IMR-90 (cell line): ENCODE measurements around the gene DPEP3. TPM values are rescaled to one million over a fixed set of nuclear protein-coding genes. Genes with fewer than 3 reads are reported as not detected.

ENCODE experiments used
- ATAC-seq: fragments of 200-7000 bp; cut with Tn5 transposase; 2 replicates; pipeline ENCODE4 v1.9.1; 2020; ENCODE audit warnings: low read depth, mild to moderate bottlenecking, moderate library complexity
- BruUV-seq: library from RNA; stranded (reverse); fragments of 400-500 nt; replicated peaks from 2 replicates; lab custom pipeline; 2021; lab: Mats Ljungman, UMichigan
- CTCF ChIA-PET: fragments of 300-600 bp; formaldehyde crosslinking; extraction: SDS; loops from one replicate; lab custom pipeline; 2021; ENCODE audit warnings: antibody characterized with exemption; lab: Yijun Ruan, JAX
- POLR2A ChIA-PET: fragments of 300-600 bp; sonication (Branson Sonifier 250); formaldehyde crosslinking; loops from one replicate; lab custom pipeline; 2022; ENCODE audit warnings: antibody characterized with exemption; ENCODE audit not compliant: unreplicated experiment; lab: Charles Lee
- DNase-seq: peaks from one replicate; pipeline ENCODE4 v3.0.0; 2013
- H2AFZ ChIP-seq: replicated peaks from 2 replicates; pipeline ENCODE3; 2013; ENCODE audit warnings: low read length, mild to moderate bottlenecking; ENCODE audit not compliant: poor library complexity
- H2AK5ac ChIP-seq: 2 replicates; pipeline ENCODE4 v1.6.1; 2013; ENCODE audit warnings: low read depth, low read length, inconsistent platforms
- H2AK9ac ChIP-seq: replicated peaks from 2 replicates; pipeline ENCODE3; 2013; ENCODE audit warnings: mild to moderate bottlenecking, low read depth, low read length, moderate library complexity; ENCODE audit not compliant: poor library complexity
- H2BK120ac ChIP-seq: 2 replicates; pipeline ENCODE4 v1.6.1; 2013; ENCODE audit warnings: low read depth, low read length, inconsistent platforms
- H2BK15ac ChIP-seq: 3 replicates; pipeline ENCODE4 v1.6.1; 2013; ENCODE audit warnings: low read depth, low read length, inconsistent platforms
- H2BK20ac ChIP-seq: 2 replicates; pipeline ENCODE4 v1.6.1; 2013; ENCODE audit warnings: low read depth, mild to moderate bottlenecking, inconsistent platforms, low read length, moderate library complexity
- H2BK5ac ChIP-seq: 2 replicates; pipeline ENCODE4 v1.6.1; 2013; ENCODE audit warnings: mild to moderate bottlenecking, low read depth, low read length, inconsistent platforms; ENCODE audit not compliant: poor library complexity, severe bottlenecking
- H3K14ac ChIP-seq: replicated peaks from 2 replicates; pipeline ENCODE4 v1.6.1; 2013; ENCODE audit warnings: low read depth, low read length, inconsistent platforms
- H3K18ac ChIP-seq: 2 replicates; pipeline ENCODE4 v1.6.1; 2013; ENCODE audit warnings: low read depth, low read length, control low read depth
- H3K23ac ChIP-seq: 2 replicates; pipeline ENCODE4 v1.6.1; 2013; ENCODE audit warnings: low read depth, low read length, inconsistent platforms
- H3K27ac ChIP-seq: 2 replicates; pipeline ENCODE4 v1.5.1; 2013; ENCODE audit warnings: mild to moderate bottlenecking, control low read depth, low read length; ENCODE audit not compliant: insufficient read depth
- H3K27me3 ChIP-seq: 2 replicates; pipeline ENCODE4 v1.6.1; 2013; ENCODE audit warnings: low read length; ENCODE audit not compliant: control insufficient read depth, insufficient read depth
- H3K36me3 ChIP-seq: 2 replicates; pipeline ENCODE4 v1.6.1; 2013; ENCODE audit warnings: low read length, mixed read lengths; ENCODE audit not compliant: control insufficient read depth, insufficient read depth
- H3K4ac ChIP-seq: 2 replicates; pipeline ENCODE4 v1.6.1; 2013; ENCODE audit warnings: low read depth, low read length, inconsistent platforms
- H3K4me1 ChIP-seq: 2 replicates; pipeline ENCODE4 v1.6.1; 2013; ENCODE audit warnings: low read length, mixed read lengths; ENCODE audit not compliant: control insufficient read depth, insufficient read depth
- H3K4me2 ChIP-seq: 2 replicates; pipeline ENCODE4 v1.6.1; 2013; ENCODE audit warnings: low read depth, mild to moderate bottlenecking, control low read depth, low read length, moderate library complexity
- H3K4me3 ChIP-seq: 2 replicates; pipeline ENCODE4 v1.5.1; 2013; ENCODE audit warnings: low read depth, mild to moderate bottlenecking, control low read depth, low read length, moderate library complexity; ENCODE audit not compliant: insufficient read depth
- H3K56ac ChIP-seq: 2 replicates; pipeline ENCODE4 v1.6.1; 2013; ENCODE audit warnings: low read length, inconsistent platforms; ENCODE audit not compliant: insufficient read depth; ENCODE audit errors: extremely low read depth
- H3K79me1 ChIP-seq, 2 experiments: 2 replicates each; pipeline ENCODE4 v1.6.1; 2013; ENCODE audit warnings: low read length in 2 of 2, inconsistent platforms in 1 of 2, low read depth in 1 of 2
- H3K9ac ChIP-seq: 2 replicates; pipeline ENCODE4 v1.6.1; 2013; ENCODE audit warnings: low read depth, low read length, control low read depth
- H3K9me1 ChIP-seq: 2 replicates; pipeline ENCODE4 v1.6.1; 2013; ENCODE audit warnings: low read length, inconsistent platforms; ENCODE audit not compliant: insufficient read depth
- H3K9me3 ChIP-seq: 2 replicates; pipeline ENCODE4 v1.6.1; 2013; ENCODE audit warnings: low read length; ENCODE audit not compliant: control insufficient read depth, insufficient read depth
- H4K20me1 ChIP-seq: 2 replicates; pipeline ENCODE4 v1.6.1; 2013; ENCODE audit warnings: low read length, inconsistent platforms; ENCODE audit not compliant: insufficient read depth
- H4K5ac ChIP-seq: 2 replicates; pipeline ENCODE4 v1.6.1; 2013; ENCODE audit warnings: mild to moderate bottlenecking, low read depth, low read length, control low read depth
- H4K8ac ChIP-seq, 2 experiments: 2 replicates each; pipeline ENCODE4 v1.6.1; 2013; ENCODE audit warnings: low read depth in 2 of 2, low read length in 2 of 2, control low read depth in 1 of 2, inconsistent platforms in 1 of 2
- H4K91ac ChIP-seq: 2 replicates; pipeline ENCODE4 v1.6.1; 2013; ENCODE audit warnings: low read depth, low read length, inconsistent platforms; ENCODE audit not compliant: insufficient read depth
- RCOR1 ChIP-seq: IDR thresholded peaks from 2 replicates; pipeline ENCODE4 v1.6.1; 2012; ENCODE audit warnings: mild to moderate bottlenecking, low read length, improper control_type of control experiment; ENCODE audit not compliant: insufficient replicate concordance
- WGBS, 2 experiments: methylation state at CpG; one replicate each; pipeline versions ENCODE4 v1.1.5 to v1.1.7; 2013; ENCODE audit warnings: missing lambda C conversion rate in 2 of 2; ENCODE audit not compliant: insufficient read length in 1 of 2; ENCODE audit errors: extremely low coverage in 2 of 2; 5-methylcytosine and 5-hydroxymethylcytosine counted together
- dilution Hi-C: fragments of 300-500 bp; cut with HindIII; formaldehyde crosslinking; loops from one replicate; pipeline ENCODE4 v1.14.3; 2018; ENCODE audit warnings: low sequenced_read_pairs; ENCODE audit not compliant: unreplicated experiment
- in situ Hi-C: fragments of 300-500 bp; cut with MboI; formaldehyde crosslinking; loops from 3 replicates; pipeline ENCODE4 v1.14.3; 2019; ENCODE audit warnings: low sequenced_read_pairs, inconsistent platforms, mixed read lengths
- intact Hi-C: fragments of 100-400 bp; cut with micrococcal nuclease; formaldehyde crosslinking; loops from 2 replicates; pipeline ENCODE4 v1.10.0; 2022
- polyA plus RNA-seq, 3 experiments: library from polyadenylated mRNA; depleted of rRNA; stranded (reverse); fragments of >200 nt; gene quantifications; 2 replicates each; pipeline ENCODE4 v1.2.3, GENCODE V29; 2012; ENCODE audit warnings: low replicate concordance in 1 of 3
- total RNA-seq: library from RNA; depleted of rRNA; stranded (reverse); fragments of >200 nt; gene quantifications from 2 replicates; pipeline ENCODE4 v1.2.3, GENCODE V29; 2012

DPEP3 gene
- total and polyA plus RNA-seq, 2 of the 4 experiments (the other 2 are of a cell fraction) = not detected

DNA sequence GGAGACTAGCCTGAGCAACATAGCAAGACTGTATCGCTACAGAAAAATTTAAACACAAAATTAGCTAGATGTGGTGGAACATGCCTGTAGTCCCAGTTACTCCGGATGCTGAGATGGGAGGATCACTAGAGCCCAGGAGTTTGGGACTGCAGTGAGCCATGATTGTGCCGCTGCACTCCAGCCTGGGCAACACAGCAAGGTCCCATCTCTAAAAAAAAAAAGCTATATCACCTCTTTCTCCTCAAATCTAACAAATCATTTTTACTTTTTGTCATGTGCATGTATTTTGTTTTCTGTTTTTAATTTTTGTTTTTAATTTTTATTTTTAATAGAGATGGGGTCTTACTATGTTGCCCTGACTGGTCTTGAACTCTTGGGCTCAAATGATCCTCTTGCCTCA, 48.7 kb upstream of the DPEP3 start:
- no peaks in the 10 kb centered on the region for H3K27me3 ChIP-seq
- WGBS, 2 experiments = 100% methylated on average over 1 of the region's 3 CpGs; no CpG with 5 or more reads in 1 of the 2 experiments
- dilution Hi-C loops = no loop called here
- no TSS peak for BruUV-seq
- H2BK120ac ChIP-seq = no peak overlapping the region
- H2AK9ac ChIP-seq = no peak overlapping the region
- H3K18ac ChIP-seq = no peak overlapping the region
- H2BK5ac ChIP-seq = no peak overlapping the region
- H3K36me3 ChIP-seq = peaks cover 6% of the 10 kb centered on the region
- ATAC-seq (no peak), DNase-seq (no peak)
- no peak overlapping the region for H4K8ac ChIP-seq
- no peaks in the 10 kb centered on the region for H3K9me3 ChIP-seq
- no peak overlapping the region for H4K5ac ChIP-seq
- no peak overlapping the region for H2BK15ac ChIP-seq
- intact Hi-C loops = no loop called here
- no peak overlapping the region for H3K56ac ChIP-seq
- no peak overlapping the region for H4K91ac ChIP-seq
- no peak overlapping the region for H2AK5ac ChIP-seq
- no peak for TF ChIP-seq RCOR1
- no peak overlapping the region for H3K14ac ChIP-seq
- H3K4me2 ChIP-seq = no peak overlapping the region
- H4K20me1 ChIP-seq = no peaks in the 10 kb centered on the region
- H3K4me1 ChIP-seq = no peaks in the 10 kb centered on the region
- H3K27ac ChIP-seq = no peak overlapping the region
- H2AFZ ChIP-seq = no peak overlapping the region
- peaks cover 20 to 33% of the 10 kb centered on the region in 2 experiments for H3K79me1 ChIP-seq
- no peak overlapping the region for H3K23ac ChIP-seq
- CTCF ChIA-PET = no interaction called here
- no peak overlapping the region for H3K4ac ChIP-seq
- POLR2A ChIA-PET = no interaction called here
- no peak overlapping the region for H3K9ac ChIP-seq
- H2BK20ac ChIP-seq = no peak overlapping the region
- no peak overlapping the region for H3K4me3 ChIP-seq
- H3K9me1 ChIP-seq = peaks cover 5% of the 10 kb centered on the region; the same call in 1 of the 2 replicates
- in situ Hi-C loops = no loop called here
